Dendritic cell treated with granulocyte-macrophage colony-stimulating factor and Interleukin-4, amounts not matched to agents 40 ng/mL and 50 ng/mL, for 4 days (primary cell): ENCODE results near the gene ADGB.
"Not testable (repeated sequence)": the region's sequence is repeated elsewhere in the genome, so short reads cannot be mapped to it uniquely, and the experiment has no call there.

Experiments
- H3K27ac Mint-ChIP-seq: one replicate; pipeline ENCODE4 v1.8.0; 2022; ENCODE audit warnings: mild to moderate bottlenecking, mixed read lengths
- H3K27me3 Mint-ChIP-seq: one replicate; pipeline ENCODE4 v1.8.0; 2022; ENCODE audit warnings: mild to moderate bottlenecking, mixed read lengths
- H3K36me3 Mint-ChIP-seq: one replicate; pipeline ENCODE4 v1.8.0; 2022; ENCODE audit warnings: low read depth, mixed read lengths
- H3K4me1 Mint-ChIP-seq: one replicate; pipeline ENCODE4 v1.8.0; 2022; ENCODE audit warnings: low read depth, mixed read lengths
- H3K4me3 Mint-ChIP-seq: one replicate; pipeline ENCODE4 v1.8.0; 2022; ENCODE audit warnings: mild to moderate bottlenecking, moderate library complexity, mixed read lengths
- H3K9me3 Mint-ChIP-seq: one replicate; pipeline ENCODE4 v1.8.0; 2022; ENCODE audit warnings: mixed read lengths
- intact Hi-C: fragments of 100-400 bp; cut with micrococcal nuclease; formaldehyde crosslinking; loops from one replicate; pipeline ENCODE4 v1.15.0; 2022

ADGB gene

DNA sequence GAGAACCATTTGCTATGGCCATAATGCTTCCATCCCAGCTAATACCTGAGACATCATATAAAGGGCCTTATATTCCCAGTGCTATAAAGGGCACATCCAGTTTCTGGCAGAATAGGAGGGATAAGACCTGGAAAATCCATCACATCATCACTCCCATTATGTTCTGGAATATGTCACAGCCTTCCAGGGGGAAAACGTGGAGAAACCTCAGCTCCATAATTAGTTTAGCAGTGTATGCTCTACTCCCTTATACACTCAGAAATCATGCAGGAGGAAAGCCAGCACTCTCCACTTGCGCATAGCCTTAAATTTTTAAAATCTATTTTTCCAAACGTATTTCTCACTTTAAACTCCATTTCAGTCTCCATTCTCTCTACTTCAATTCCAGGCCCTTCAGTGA, 140.9 kb downstream of the ADGB start:
- Mint-ChIP-seq H3K9me3 (no peaks in the 10 kb centered on the region), H3K27ac (no peak overlapping the region), H3K4me3 (no peak overlapping the region), H3K27me3 (no peaks in the 10 kb centered on the region), H3K4me1 (no peaks in the 10 kb centered on the region), H3K36me3 (no peaks in the 10 kb centered on the region)
- intact Hi-C loops = no loop called here

DNA sequence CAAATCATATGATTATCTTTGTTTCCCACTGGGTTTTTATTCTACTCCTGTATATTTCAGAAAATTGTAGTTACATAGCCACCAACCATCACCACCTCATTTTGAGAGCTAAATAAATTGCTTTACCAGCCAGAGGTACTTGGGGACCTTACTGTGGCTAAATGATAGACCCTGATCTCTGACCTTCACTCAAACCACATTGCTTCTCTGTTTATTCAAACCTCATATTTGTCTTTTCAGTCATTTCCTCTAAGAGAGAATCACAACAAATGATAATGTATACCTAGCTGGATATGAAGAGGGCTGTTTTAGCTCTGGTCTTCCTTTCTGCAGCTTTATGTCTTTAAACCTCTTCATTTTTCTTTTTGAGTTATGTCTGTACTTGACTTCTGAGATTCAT, 142.8 kb downstream of the ADGB start:
- H3K36me3 Mint-ChIP-seq = no peaks in the 10 kb centered on the region
- intact Hi-C loops = no loop called here
- H3K9me3 Mint-ChIP-seq = no peaks in the 10 kb centered on the region
- H3K4me3 Mint-ChIP-seq = no peak overlapping the region
- no peaks in the 10 kb centered on the region for H3K4me1 Mint-ChIP-seq
- H3K27ac Mint-ChIP-seq = no peak overlapping the region
- H3K27me3 Mint-ChIP-seq = no peaks in the 10 kb centered on the region

DNA sequence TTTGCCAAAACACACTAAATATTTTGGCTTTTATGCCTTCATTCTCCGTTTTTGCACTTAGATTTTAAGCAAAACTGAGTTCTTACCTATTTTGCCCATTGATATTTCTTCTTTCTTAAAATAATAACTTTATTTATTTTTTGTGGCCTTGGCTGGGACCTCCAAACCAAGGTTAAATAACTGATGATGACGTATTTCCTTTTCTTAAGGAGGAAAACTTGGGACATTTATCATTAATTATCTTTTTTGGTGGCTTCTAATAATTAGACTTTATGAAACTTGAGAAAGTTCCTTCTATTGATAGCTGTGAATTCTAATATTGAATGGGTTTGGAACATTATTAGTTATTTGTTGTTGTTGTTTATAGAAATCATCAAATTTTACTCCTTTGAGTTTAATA, 154.5 kb downstream of the ADGB start:
- intact Hi-C loops = no loop called here
- Mint-ChIP-seq H3K4me1 (no peaks in the 10 kb centered on the region), H3K27ac (no peak overlapping the region), H3K4me3 (no peak overlapping the region), H3K36me3 (no peaks in the 10 kb centered on the region), H3K9me3 (peaks cover 24% of the 10 kb centered on the region), H3K27me3 (no peaks in the 10 kb centered on the region)

DNA sequence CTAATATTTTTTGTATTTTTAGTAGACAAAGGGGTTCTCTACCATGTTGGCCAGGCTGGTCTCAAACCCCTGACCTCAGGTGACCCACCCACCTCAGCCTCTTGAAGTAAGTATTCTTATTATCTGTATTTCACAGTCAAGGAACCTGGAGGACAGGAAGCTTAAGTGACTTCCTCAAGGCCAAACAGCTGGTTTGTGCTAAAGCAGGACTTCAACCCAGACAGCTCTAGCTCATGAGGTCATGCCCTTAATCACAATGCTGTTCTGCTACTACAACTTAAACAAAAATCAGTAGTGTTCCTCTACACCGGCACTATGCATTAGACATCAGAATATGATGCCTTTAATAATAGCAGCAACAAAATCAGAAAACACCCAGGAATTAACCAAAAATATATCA, 168.9 kb downstream of the ADGB start:
- Mint-ChIP-seq H3K4me3 (no peak overlapping the region), H3K9me3 (no peaks in the 10 kb centered on the region), H3K27me3 (no peaks in the 10 kb centered on the region), H3K27ac (no peak overlapping the region), H3K36me3 (no peaks in the 10 kb centered on the region), H3K4me1 (peaks cover 26% of the 10 kb centered on the region)
- intact Hi-C loops = no loop called here

DNA sequence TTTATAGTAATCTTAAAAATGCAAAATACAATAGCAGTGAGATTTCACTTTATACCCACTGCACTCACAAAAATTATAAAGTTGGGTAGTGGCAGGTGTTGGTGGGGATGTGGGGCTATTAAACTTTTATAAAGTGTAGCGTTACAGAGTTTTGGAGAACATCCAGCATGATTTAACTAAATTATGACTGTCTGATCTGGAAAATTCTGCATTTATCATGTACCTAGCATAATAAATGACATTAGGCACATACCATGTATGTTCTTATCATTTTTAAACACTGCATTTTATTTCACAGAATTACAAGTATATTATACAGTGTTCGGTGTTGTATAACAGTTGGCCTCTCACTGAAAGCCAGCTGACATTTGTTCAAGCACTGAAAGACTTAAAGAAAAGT, 169.9 kb downstream of the ADGB start:
- peaks cover 26% of the 10 kb centered on the region for H3K4me1 Mint-ChIP-seq
- no peak overlapping the region for H3K27ac Mint-ChIP-seq
- no peaks in the 10 kb centered on the region for H3K9me3 Mint-ChIP-seq
- H3K36me3 Mint-ChIP-seq = no peaks in the 10 kb centered on the region
- intact Hi-C loops = no loop called here
- no peaks in the 10 kb centered on the region for H3K27me3 Mint-ChIP-seq
- H3K4me3 Mint-ChIP-seq = no peak overlapping the region

DNA sequence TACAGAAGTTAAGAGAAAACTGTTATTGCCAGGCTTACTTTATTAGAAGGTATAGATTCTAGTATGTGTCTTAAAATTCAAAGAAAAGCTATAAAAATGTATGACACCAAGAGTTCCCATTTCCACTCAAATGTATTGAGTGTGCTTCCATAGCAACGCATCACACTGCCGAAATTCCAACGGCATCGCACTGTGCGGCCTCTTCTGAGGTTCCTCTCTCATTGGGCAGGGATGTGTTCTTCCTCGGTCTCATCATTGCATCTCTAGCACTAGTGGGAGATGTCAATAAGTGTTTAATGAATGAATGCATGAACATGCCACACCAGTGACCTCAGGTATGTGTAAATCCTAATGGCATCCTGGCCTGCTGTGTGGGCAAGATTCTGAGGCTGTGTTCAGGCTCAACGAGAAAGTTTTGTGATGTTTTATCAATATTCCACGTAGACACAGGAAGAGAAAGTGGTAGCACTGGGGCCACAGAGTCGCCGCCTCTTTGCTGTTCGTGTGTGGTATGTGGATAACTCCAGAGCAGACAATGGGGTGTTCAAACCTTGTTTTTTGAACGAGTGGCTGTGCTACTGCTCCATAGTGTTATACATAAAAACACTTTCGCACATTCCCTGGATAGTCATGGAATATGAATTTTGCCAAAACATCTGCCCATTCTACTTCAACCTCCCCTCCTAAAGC, 171.6 kb downstream of the ADGB start:
- H3K36me3 Mint-ChIP-seq = no peaks in the 10 kb centered on the region
- intact Hi-C loops = no loop called here
- H3K4me3 Mint-ChIP-seq = peak overlapping the region; percentile 49
- peak overlapping the region; percentile 53 for H3K27ac Mint-ChIP-seq
- H3K27me3 Mint-ChIP-seq = no peaks in the 10 kb centered on the region
- no peaks in the 10 kb centered on the region for H3K9me3 Mint-ChIP-seq
- peaks cover 26% of the 10 kb centered on the region for H3K4me1 Mint-ChIP-seq

DNA sequence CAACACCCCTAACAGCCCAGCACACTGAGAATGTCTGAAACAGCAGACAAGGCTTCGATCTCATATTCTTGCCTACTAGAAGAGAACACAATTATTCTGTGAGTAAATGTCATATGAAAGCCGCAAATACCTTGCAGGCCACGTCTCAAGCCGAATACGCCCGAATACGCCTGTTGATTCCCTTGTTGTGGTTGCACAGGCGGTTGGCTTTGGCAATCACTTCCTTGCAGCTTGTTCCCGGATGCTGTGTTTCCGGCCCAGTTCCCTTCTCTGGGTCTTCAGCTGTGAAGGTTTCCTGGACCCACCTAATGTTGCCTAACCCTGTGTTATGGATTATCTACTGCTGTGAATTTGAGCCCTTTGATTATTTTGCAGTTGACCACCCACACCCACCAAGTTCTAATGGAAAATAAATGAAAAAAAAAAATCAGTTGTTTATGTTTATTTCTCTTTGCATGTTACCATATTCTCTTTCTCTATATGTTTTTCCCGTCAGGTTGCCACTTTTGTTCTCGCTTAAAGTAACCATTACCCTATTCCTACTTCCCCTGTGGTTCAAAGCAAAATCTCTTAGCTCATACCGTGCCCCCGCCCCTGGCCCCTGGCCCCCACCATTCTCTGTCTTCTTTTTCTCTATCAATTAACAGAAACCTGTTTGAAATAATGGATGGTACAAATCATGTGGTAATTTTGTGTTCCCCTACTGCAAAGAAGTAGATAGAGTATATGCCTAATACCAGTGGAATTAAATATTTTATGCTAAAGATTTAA, 172.4 kb downstream of the ADGB start:
- Mint-ChIP-seq H3K36me3 (no peaks in the 10 kb centered on the region), H3K4me3 (peak overlapping the region; percentile 49), H3K27ac (peak overlapping the region; percentile 53), H3K27me3 (no peaks in the 10 kb centered on the region), H3K9me3 (no peaks in the 10 kb centered on the region), H3K4me1 (peaks cover 26% of the 10 kb centered on the region)
- intact Hi-C loops = no loop called here

DNA sequence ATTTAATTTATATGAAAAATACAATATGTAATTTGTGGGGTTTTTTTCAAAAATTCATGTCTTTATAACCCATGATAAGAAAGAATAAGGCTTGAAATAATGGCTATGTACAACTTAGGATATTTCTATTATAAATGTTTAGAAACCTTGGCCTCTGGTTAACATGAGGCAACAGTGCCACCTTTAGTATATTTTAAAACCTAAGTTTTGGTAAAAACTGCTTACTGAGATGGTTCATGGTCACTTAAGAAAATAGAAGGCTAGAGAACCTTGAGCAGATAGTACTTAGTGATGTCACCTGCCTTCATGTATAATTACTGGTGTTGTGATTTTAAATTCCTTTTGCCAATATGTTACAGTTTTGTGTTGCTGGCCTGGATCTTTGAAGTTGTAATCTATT, 176.4 kb downstream of the ADGB start:
- Mint-ChIP-seq H3K36me3 (no peaks in the 10 kb centered on the region), H3K27me3 (no peaks in the 10 kb centered on the region), H3K4me3 (no peak overlapping the region), H3K27ac (no peak overlapping the region), H3K9me3 (no peaks in the 10 kb centered on the region), H3K4me1 (peaks cover 13% of the 10 kb centered on the region)
- intact Hi-C loops = no loop called here

DNA sequence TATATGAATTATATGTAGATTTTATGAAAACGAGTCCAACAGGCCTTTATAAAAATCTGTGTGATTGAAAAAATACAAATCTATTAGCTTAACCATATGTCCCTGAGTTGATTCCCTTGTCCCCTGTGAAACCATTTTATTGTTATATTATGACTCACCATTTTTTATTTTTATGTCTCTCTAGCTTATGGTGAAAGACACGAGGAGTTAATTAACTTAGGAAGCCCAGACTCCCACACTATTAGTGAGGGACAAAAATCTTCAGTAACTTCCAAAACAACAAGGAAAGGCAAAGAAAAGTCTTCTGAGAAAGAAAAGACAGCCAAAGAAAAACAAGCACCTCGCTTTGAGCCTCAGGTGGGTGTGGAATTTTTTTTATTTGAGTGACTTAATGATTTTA, 183.1 kb downstream of the ADGB start:
- peaks cover 3% of the 10 kb centered on the region for H3K4me1 Mint-ChIP-seq
- no peak overlapping the region for H3K4me3 Mint-ChIP-seq
- H3K27me3 Mint-ChIP-seq = no peaks in the 10 kb centered on the region
- no peak overlapping the region for H3K27ac Mint-ChIP-seq
- intact Hi-C loops = no loop called here
- H3K36me3 Mint-ChIP-seq = no peaks in the 10 kb centered on the region
- no peaks in the 10 kb centered on the region for H3K9me3 Mint-ChIP-seq

DNA sequence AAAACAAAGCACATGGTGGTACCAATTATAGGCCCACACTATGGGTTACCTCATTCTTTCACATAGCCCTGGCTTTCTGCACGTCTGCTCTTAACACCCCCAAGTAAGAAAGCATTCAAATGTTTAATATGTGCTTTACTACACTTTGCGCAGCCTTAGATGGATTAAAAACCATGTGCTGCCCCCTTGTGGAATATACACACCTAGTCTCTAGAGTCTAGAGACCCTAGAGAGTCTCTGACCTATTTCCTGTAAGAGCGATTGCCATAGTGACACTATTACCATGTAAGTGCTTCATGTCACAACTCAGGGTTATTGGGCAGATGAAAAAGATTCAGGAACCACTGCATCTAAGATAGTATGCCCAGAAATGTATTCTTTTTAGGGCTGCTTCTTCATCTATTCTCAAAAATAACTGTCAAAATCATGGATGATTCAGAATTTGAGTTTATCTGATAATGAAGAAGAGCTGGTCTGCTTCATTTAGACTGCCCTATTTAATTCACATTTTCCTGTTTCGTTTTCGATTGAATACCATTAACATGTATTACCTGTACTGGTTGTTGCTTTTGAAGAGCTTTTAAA, 186.3 kb downstream of the ADGB start:
- Mint-ChIP-seq H3K27me3 (no peaks in the 10 kb centered on the region), H3K4me3 (no peak overlapping the region), H3K36me3 (no peaks in the 10 kb centered on the region), H3K4me1 (peaks cover 6% of the 10 kb centered on the region), H3K9me3 (no peaks in the 10 kb centered on the region), H3K27ac (no peak overlapping the region)
- intact Hi-C loops = loop anchor here (1.0 kb wide), 1 partner anchor 856 kb away; no protein-coding TSS in a partner anchor

DNA sequence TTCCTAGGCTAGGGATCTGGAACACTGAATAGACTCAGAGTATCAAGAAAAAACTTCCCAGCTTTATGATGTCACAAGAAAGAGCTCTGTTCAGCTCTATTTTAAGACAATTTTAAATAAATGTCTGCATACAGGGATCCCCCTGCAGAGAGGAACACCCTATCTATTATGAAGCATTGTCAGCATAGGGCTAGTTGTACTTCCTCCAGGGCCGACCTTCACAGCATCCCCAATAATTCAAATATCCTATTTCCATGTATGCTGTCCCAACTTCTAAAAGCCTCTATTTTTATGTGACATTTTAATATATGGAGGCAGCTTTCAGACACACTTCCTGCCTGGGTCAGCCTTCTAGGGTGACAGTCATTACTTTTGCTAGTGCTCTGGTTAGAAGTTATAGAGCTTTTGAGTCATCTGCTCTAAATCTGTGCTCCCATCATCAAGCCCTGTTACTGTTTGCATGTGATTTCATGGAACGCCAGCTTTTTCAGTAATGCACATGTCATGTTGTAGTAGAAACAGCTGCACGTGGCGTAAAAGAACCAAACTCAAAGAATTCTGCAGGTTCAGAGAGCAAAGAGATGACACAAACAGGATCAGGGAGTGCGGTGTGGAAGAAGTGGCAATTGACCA, 189.2 kb downstream of the ADGB start:
- peaks cover 11% of the 10 kb centered on the region for H3K9me3 Mint-ChIP-seq
- H3K4me3 Mint-ChIP-seq = no peak overlapping the region
- peaks cover 6% of the 10 kb centered on the region for H3K4me1 Mint-ChIP-seq
- no peak overlapping the region for H3K27ac Mint-ChIP-seq
- H3K36me3 Mint-ChIP-seq = no peaks in the 10 kb centered on the region
- intact Hi-C loops = no loop called here
- H3K27me3 Mint-ChIP-seq = no peaks in the 10 kb centered on the region

DNA sequence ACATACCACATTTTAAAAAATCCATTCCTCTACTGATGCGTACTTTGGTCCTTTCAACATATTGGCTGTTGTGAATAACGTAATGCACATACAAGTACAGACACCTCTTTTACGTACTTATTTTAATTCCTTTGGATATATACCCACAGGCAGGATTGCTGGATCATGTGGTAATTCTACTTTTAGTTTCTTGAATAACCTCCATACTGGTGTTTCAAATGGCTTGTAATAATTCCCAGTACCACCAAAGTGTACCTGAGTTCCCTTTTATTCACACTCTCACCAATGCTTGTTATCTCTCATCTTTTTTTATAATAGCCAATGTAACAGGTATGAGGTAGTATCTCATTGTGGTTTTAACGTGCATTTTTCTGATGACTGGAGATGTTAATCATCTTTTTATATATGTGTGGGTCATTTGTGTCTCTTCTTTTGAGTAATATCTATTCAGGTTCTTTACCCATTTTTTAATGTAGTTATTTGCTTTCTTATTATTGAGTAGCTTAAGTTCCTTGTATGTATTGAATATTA, 191.9 kb downstream of the ADGB start:
- Mint-ChIP-seq H3K4me1 (peaks cover 6% of the 10 kb centered on the region), H3K4me3 (no peak overlapping the region), H3K27ac (no peak overlapping the region), H3K9me3 (peaks cover 23% of the 10 kb centered on the region), H3K36me3 (no peaks in the 10 kb centered on the region), H3K27me3 (no peaks in the 10 kb centered on the region)
- intact Hi-C loops = no loop called here

DNA sequence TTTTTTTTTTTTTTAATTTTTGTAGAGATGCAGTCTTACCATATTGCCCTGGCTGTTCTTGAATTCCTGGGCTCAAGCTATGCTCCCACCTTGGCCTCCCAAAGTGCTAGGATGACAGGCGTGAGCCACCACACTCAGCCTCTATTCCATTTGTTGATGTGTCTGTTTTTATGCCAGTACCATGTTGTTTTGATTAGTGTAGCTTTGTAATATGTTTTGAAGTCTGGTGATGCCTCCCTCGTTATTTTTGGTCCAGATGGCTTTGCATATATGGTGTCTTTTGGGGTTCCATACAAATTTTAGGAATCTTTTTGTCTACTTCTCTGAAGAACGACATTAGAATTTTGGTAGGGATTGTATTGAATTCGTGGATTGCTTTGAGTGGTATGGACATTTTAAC, 193.2 kb downstream of the ADGB start:
- H3K4me1 Mint-ChIP-seq = peaks cover 2% of the 10 kb centered on the region
- peaks cover 32% of the 10 kb centered on the region for H3K9me3 Mint-ChIP-seq
- intact Hi-C loops = no loop called here
- H3K36me3 Mint-ChIP-seq = no peaks in the 10 kb centered on the region
- no peak overlapping the region for H3K4me3 Mint-ChIP-seq
- H3K27me3 Mint-ChIP-seq = no peaks in the 10 kb centered on the region
- no peak overlapping the region for H3K27ac Mint-ChIP-seq

DNA sequence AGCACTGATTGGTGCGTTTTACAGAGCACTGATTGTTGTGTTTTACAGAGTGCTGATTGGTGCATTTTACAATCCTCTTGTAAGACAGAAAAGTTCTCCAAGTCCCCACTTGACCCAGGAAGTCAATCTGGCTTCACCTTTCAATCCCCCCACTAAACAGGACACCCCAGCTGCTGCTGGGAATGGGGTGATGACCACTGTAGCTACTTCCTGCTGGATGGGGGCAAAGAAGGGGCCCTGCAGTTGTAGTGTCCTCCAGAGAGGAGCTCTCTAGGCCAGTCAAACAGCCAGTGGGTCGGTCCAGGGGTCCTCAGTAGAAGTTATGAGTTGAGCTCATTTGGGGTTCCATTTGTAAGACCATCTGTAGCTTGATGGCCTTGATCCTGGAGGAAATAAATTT, 194.4 kb downstream of the ADGB start:
- H3K4me3 Mint-ChIP-seq, H3K27ac Mint-ChIP-seq, H3K36me3 Mint-ChIP-seq, H3K4me1 Mint-ChIP-seq, H3K27me3 Mint-ChIP-seq, intact Hi-C loops: not testable (repeated sequence)
- peaks cover 32% of the 10 kb centered on the region for H3K9me3 Mint-ChIP-seq
